Myometrial cell (primary cell): ENCODE measurements around the gene NANS. TPM values are rescaled to one million over a fixed set of nuclear protein-coding genes. Genes with fewer than 3 reads are reported as not detected.

Experiments used
- total RNA-seq: library from RNA; depleted of rRNA; stranded (reverse); fragments of >200 nt; gene quantifications from 2 replicates; pipeline ENCODE4 v1.2.3, GENCODE V29; 2015

The NANS gene, protein sequence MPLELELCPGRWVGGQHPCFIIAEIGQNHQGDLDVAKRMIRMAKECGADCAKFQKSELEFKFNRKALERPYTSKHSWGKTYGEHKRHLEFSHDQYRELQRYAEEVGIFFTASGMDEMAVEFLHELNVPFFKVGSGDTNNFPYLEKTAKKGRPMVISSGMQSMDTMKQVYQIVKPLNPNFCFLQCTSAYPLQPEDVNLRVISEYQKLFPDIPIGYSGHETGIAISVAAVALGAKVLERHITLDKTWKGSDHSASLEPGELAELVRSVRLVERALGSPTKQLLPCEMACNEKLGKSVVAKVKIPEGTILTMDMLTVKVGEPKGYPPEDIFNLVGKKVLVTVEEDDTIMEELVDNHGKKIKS
- 171 and 176 TPM in 2 replicates for total RNA-seq

DNA sequence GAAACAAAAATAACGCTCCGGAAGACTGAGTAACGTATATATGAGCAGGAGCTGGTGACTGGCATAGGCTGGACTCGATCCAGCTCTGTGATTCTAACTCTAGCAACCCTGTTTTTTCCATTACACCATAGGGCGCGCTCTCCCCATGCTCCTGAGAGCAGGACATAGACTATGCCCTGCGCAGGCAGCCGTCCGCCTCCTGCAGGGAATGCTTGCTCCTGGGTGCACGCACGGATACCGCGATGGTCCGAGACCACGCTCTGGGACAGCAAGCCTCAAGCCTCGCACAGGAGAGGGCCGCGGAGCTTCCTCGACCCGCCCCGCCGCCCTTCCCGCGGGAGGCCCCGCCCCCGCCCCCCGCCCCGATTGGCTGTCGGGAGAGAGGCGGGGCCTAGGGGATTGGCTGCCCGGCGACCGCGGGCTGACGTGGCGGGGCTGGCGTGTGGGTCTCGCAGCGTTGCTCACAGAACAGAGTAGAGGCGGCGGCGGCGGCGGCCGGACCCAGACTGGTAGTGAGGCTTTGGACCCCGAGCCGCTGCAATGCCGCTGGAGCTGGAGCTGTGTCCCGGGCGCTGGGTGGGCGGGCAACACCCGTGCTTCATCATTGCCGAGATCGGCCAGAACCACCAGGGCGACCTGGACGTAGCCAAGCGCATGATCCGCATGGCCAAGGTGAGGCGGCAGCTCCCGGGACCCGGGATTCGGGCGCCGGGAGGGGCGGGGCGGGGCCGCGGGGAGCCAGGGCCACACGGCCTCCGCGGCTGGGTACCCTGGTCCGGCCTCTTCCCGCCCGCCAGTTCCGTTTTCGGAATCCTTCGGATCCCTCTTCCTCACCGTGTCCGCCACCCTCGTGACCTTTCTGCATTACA, at the start of gene NANS:
Gene NANS, plus strand, starts transcription at position 464 of the 869 bp plus-strand sequence. Its CDS starts 77 bp downstream, at position 541.

DNA sequence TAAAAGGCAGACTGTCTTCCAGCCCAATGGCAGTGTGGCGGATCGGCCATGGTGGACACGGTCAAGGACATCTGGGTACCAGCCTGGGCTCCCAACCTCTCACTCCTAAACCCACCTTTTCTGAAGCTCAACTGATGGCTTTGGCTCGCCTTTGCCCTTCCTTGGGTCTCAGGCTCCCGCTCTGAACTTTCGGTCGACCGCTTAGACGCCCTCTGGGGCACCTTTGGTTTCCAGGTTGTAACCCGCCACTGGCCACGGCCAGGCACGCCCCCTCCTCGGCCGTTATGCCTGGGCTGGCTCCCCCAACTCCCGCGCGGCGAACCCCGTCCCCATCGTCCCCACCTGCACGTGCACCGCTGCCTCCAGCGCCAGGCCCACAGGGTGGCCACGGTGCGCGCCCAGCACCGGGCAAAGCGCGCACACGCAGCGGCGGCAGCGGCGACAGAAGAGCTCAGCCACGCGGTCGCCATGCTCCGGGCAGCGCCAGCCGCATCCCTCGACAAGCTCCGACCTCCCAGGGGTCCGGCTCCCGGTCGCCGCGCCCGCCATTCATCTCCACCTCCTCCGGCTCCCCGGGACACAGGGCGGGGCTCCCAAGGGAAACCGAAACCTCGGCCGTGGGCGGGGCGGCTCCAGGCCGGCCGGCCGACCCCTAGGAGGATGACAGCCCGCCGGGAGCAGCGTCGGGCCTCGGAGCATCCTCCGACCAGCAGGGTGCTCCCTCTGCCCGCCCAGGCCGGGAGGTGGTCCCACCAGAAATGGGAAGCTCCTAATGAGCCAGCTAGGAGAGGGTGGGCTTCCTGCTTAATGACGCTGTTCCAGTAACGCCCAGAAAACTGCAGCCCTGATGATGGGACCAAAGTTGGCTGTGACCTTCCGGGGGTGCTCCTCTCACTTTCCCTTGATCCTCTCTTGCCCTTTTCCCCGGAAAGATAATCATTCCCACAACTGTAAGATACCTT, 62.4 kb downstream of the NANS start, which contains the start of gene TRIM14:
Gene TRIM14, minus strand, starts transcription at position 583 of the 962 bp plus-strand sequence. Its CDS starts 34 bp downstream, at position 549.

Other genes starting within 250 kb of the NANS start
- gene FOXE1, start 203.5 kb upstream of the NANS start, total RNA-seq = not detected in 2 replicates
- 10.7 and 10.8 TPM in 2 replicates for gene TRMO, start 134.2 kb upstream of the NANS start, total RNA-seq
- not detected in 2 replicates for gene HEMGN, start 118.6 kb upstream of the NANS start, total RNA-seq
- 13.5 and 20.8 TPM in 2 replicates for gene ANP32B, start 73.4 kb upstream of the NANS start, total RNA-seq
- 14.4 and 17.7 TPM in 2 replicates for gene TRIM14, start 62.5 kb downstream of the NANS start, total RNA-seq
- gene CORO2A, start 135.9 kb downstream of the NANS start, total RNA-seq = 1.2 and 1.8 TPM in 2 replicates
- 56.0 and 60.0 TPM in 2 replicates for gene TBC1D2, start 198.9 kb downstream of the NANS start, total RNA-seq